ENCODE measurements around the gene DIPK1B.

DNA sequence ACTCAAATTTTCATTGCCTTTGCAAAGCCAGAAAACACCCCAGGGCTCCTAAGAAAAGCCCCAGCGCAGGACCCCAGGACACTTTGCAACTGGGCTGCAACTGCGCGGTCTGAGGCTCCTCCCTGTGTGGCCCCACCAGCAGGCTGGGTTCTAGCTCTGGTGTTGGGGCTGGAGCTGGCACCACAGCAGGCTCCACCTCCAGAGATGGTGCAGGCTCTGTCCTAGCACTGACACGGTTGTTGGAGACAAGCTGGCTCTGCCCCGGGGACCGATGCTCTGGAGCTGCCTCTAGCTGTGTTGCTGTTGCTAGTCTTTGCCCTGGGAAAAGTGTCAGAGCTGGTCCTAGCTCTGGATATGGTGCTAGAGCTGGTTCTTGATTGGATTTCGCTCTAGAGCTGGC is 16.8 kb downstream of the DIPK1B start:
- no peak for TF ChIP-seq ZNF671 (CRISPR knock-in tag; IDR thresholded peaks at IDR 0.05)
- no peak for TF ChIP-seq ZNF423 (CRISPR knock-in tag; IDR thresholded peaks at IDR 0.05)
- TF ChIP-seq, protein P1, sequence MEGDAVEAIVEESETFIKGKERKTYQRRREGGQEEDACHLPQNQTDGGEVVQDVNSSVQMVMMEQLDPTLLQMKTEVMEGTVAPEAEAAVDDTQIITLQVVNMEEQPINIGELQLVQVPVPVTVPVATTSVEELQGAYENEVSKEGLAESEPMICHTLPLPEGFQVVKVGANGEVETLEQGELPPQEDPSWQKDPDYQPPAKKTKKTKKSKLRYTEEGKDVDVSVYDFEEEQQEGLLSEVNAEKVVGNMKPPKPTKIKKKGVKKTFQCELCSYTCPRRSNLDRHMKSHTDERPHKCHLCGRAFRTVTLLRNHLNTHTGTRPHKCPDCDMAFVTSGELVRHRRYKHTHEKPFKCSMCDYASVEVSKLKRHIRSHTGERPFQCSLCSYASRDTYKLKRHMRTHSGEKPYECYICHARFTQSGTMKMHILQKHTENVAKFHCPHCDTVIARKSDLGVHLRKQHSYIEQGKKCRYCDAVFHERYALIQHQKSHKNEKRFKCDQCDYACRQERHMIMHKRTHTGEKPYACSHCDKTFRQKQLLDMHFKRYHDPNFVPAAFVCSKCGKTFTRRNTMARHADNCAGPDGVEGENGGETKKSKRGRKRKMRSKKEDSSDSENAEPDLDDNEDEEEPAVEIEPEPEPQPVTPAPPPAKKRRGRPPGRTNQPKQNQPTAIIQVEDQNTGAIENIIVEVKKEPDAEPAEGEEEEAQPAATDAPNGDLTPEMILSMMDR (IDR thresholded peaks at IDR 0.05) = no peak
- TF ChIP-seq, protein P2, sequence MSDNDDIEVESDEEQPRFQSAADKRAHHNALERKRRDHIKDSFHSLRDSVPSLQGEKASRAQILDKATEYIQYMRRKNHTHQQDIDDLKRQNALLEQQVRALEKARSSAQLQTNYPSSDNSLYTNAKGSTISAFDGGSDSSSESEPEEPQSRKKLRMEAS (CRISPR knock-in tag; IDR thresholded peaks at IDR 0.05) = no peak
- no peak for TF ChIP-seq JUN (CRISPR knock-in tag; IDR thresholded peaks at IDR 0.05)
- TF ChIP-seq MXD4 (CRISPR knock-in tag; IDR thresholded peaks at IDR 0.05; ENCODE audit: borderline replicate concordance) = no peak
- TF ChIP-seq, protein P3, sequence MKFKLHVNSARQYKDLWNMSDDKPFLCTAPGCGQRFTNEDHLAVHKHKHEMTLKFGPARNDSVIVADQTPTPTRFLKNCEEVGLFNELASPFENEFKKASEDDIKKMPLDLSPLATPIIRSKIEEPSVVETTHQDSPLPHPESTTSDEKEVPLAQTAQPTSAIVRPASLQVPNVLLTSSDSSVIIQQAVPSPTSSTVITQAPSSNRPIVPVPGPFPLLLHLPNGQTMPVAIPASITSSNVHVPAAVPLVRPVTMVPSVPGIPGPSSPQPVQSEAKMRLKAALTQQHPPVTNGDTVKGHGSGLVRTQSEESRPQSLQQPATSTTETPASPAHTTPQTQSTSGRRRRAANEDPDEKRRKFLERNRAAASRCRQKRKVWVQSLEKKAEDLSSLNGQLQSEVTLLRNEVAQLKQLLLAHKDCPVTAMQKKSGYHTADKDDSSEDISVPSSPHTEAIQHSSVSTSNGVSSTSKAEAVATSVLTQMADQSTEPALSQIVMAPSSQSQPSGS (CRISPR knock-in tag; IDR thresholded peaks at IDR 0.05; ENCODE audit: borderline replicate concordance, low read depth) = no peak
- TF ChIP-seq ETV6 (CRISPR knock-in tag; IDR thresholded peaks at IDR 0.05) = no peak
- TF ChIP-seq ESRRA (CRISPR knock-in tag; IDR thresholded peaks at IDR 0.05; ENCODE audit: borderline replicate concordance) = no peak
- TF ChIP-seq ZBTB21 (CRISPR knock-in tag; IDR thresholded peaks at IDR 0.05; ENCODE audit: borderline replicate concordance) = no peak
